Neural cell (in vitro differentiated cells): ENCODE results near the gene COPS9.

ENCODE experiments used
- CTCF ChIP-seq: fragments of 450-650 bp; IDR thresholded peaks from 2 replicates; pipeline ENCODE4 v1.5.1; 2014; ENCODE audit warnings: antibody characterized with exemption, mild to moderate bottlenecking, moderate library complexity; ENCODE audit not compliant: poor library complexity, severe bottlenecking
- EP300 ChIP-seq: fragments of 450-650 bp; conservative IDR thresholded peaks from 2 replicates; pipeline ENCODE4 v1.6.1; 2014; ENCODE audit warnings: antibody characterized with exemption, mild to moderate bottlenecking, moderate library complexity; ENCODE audit not compliant: poor library complexity, severe bottlenecking
- EZH2 ChIP-seq: fragments of 200-600, 300-800 bp; shearing (Covaris generic), sonication (generic); IDR thresholded peaks from 2 replicates; pipeline ENCODE4 v1.6.1; 2014; ENCODE audit warnings: antibody characterized with exemption, low read length, borderline replicate concordance, mild to moderate bottlenecking; ENCODE audit not compliant: insufficient read depth, poor library complexity, severe bottlenecking
- MXI1 ChIP-seq: fragments of 450-650 bp; conservative IDR thresholded peaks from 2 replicates; pipeline ENCODE4 v1.6.1; 2014; ENCODE audit warnings: antibody characterized with exemption, mild to moderate bottlenecking; ENCODE audit not compliant: poor library complexity, severe bottlenecking
- POLR2AphosphoS5 ChIP-seq: IDR thresholded peaks from 2 replicates; pipeline ENCODE4 v1.6.1; 2012
- RAD21 ChIP-seq: fragments of 450-650 bp; conservative IDR thresholded peaks from 2 replicates; pipeline ENCODE4 v1.6.1; 2014; ENCODE audit warnings: antibody characterized with exemption, mild to moderate bottlenecking, moderate library complexity
- REST ChIP-seq: IDR thresholded peaks from 2 replicates; pipeline ENCODE4 v1.6.1; 2012; ENCODE audit warnings: borderline replicate concordance
- SMC3 ChIP-seq: fragments of 450-650 bp; conservative IDR thresholded peaks from 2 replicates; pipeline ENCODE4 v1.6.1; 2014; ENCODE audit warnings: antibody characterized with exemption, mild to moderate bottlenecking, moderate library complexity; ENCODE audit not compliant: poor library complexity
- TAF1 ChIP-seq: IDR thresholded peaks from 2 replicates; pipeline ENCODE4 v1.6.1; 2012; ENCODE audit warnings: low read depth

GRCh38 chr2:240139011-240139441, 2.9 kb upstream of the COPS9 start:
- no peak for TF ChIP-seq POLR2AphosphoS5
- no peak for TF ChIP-seq EZH2
- no peak for TF ChIP-seq CTCF
- no peak for TF ChIP-seq EP300
- no peak for TF ChIP-seq MXI1
- no peak for TF ChIP-seq TAF1
- no peak for TF ChIP-seq REST
- TF ChIP-seq RAD21: no peak
- no peak for TF ChIP-seq SMC3
